Activated effector memory CD4-positive, alpha-beta T cell treated with Interleukin-2 at 50 U/mL for 16 hours (primary cell): ENCODE measurements around the gene CPD.
"Not testable (repeated sequence)": the region's sequence is repeated elsewhere in the genome, so short reads cannot be mapped to it uniquely, and the experiment has no call there.

Experiments used
- DNase-seq: peaks from one replicate; pipeline ENCODE4 v3.0.0-alpha.2; 2020

CPD gene

DNA sequence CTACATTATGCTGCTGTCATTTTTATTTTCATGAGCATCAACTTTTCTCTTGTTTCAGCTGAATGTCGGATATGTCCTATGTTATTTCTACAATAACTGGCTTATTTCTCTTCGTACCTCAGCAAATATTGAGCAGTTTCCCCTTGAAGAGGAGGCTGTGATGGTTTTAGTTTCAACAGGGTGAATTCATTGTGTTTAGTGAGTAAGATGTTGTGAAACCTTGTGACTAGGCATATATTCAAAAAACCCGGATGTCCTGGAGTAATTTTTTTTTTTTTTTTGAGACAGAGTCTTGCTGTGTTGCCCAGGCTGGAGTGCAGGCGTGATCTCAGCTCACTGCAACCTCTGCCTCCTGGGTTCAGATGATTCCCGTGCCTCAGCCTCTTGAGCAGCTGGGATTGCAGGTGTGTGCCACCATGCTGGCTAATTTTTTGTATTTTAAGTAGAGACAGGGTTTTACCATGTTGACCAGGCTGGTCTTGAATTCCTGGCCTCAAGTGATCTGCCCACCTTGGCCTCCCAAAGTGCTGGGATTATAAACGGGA, 11.1 kb downstream of the CPD start:
- no peak for DNase-seq

DNA sequence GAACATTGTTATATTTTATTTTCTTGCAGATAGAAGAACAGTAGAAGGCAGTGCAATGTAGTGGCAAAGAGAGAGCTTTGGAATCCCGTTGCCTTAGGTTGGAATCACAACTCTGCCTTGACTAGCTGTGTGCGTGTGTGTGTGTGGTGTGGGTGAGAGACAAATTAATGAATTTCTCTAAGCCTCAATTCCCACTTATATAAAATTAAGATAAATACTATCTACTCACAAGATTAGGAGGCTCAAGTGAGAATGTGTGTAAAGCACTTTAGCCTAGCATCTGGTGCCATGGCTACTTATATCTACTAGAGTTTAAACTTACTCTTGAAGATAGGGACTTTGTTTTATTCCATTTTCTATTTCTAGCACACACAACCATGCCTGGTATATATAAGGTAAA, 12.8 kb downstream of the CPD start:
- DNase-seq = no peak

DNA sequence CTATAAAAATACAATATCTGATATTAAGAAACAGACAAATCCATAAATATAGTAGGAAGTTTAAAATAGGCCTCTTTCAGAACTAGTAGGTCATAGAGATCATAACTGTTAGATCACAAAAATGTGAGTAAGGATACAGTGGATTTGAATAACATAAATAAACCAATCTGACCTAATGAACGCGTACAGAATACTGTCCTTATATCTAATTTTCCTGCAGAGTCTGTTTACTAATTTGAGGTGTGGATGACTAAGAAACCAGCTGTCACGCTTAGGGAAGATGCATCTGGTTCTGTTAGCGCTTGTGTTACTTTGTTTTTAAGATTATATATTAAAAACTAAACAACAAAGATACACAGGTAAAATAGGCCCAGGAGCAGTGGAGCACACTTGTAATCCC, 14.8 kb downstream of the CPD start:
- no peak for DNase-seq

DNA sequence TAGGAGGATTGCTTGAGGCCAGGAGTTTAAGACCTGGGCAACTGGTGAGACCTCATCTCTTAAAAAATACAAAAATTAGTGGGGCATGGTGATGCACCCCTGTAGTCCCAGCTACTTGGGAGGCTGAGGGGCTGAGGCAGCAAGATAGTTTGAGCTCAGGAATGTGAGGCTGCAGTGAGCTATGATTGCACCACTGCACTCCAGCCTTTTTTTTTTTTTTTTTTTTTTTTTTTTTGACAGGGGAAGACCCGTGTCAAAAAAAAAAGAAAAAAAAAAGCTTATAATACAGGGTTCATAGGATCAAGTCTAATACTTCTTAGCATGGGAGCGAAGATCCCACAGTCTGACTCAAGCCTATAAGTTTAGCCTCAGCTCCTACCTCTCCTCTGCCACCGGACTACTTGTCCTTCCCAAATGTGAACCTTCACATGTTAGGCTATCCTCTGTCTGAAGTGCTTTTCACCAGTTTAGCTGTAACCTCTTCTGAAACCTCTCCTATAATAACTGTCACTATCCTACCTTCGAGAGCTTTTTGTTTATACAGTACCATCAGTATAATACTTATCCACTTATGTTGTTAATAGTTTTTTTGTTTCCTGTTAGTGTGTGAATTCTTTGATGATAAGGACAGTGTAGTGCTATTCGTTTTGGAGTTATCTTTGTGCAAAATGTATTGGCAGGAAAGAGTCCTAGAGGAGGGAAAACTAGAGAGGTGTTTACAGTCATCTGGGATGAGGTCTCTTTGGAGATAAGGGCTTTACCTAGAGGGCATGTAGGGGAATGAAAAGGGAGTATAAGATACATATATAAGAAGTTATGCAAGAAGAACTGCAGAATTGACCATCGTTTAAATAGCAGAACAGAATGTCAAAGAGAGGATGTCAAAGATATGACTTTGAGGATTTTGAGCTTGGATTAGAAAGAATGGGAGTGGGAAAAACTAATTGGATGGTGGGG, 15.5 kb downstream of the CPD start:
- DNase-seq = no peak

DNA sequence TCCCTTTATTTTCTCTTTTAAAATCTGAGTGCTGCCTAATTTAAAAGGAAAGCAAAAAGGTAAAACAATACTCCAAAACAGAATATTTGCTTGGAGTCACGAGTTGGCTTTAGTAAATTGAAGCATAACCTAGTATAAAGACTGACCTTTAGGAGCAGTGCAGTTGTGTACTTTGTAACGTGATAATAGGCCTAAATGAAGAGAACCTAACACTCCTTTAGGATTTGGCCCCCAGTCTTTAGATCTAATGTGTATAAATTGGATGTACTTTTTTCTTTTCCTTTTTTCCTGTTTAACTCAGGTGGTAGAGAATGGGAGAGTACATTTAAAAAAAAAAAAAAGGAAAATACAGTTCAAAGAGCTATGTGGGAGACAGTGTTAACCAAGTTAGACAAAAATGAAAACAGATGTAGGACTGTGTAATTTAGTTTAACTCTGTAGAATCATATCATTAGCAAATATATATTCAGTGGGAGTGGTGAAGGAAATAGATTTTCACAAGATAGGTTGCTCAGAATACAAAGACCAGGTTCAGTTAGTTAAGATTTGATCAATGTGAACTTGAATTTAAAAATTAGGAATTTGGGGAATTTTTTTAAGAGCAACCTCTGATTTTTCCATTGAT, 16.8 kb downstream of the CPD start:
- no peak for DNase-seq

DNA sequence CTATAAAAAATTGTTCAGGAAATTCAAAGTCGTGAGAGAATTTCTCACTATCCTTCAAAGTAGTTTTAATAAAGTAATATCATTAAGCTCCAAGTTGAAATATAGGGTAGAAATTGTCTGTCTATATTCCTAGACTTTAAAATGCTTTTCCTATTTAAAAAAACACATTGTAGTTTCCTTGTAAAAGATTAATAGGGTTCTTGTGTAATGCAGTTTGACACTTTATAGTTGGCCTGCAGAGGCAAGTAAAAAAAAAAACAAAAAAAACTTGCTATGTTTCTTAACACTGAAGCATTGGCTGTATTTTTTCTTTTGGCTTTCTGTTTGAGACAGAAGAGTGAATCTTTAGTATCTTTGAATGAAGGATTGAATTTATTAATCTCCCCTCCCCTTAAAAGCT, 17.4 kb downstream of the CPD start:
- no peak for DNase-seq

DNA sequence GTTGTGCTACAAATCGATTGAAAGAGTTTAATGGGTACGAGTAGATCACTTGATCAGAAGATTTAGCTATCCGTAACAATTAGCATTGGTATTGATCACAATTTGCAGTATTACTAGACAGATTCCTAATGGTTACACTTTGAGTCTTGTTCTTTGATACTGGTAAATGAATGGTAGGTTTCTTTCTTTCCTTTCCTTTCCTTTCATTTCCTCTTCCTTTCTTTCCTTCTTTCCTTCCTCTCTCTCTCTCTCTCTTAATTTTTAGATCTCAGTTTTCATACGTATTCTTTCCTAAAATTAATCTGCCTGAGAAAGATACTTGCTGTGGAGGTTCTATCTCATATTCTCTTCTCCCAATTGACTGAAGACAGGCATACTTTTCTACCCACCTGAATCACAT, 17.9 kb downstream of the CPD start:
- no peak for DNase-seq

DNA sequence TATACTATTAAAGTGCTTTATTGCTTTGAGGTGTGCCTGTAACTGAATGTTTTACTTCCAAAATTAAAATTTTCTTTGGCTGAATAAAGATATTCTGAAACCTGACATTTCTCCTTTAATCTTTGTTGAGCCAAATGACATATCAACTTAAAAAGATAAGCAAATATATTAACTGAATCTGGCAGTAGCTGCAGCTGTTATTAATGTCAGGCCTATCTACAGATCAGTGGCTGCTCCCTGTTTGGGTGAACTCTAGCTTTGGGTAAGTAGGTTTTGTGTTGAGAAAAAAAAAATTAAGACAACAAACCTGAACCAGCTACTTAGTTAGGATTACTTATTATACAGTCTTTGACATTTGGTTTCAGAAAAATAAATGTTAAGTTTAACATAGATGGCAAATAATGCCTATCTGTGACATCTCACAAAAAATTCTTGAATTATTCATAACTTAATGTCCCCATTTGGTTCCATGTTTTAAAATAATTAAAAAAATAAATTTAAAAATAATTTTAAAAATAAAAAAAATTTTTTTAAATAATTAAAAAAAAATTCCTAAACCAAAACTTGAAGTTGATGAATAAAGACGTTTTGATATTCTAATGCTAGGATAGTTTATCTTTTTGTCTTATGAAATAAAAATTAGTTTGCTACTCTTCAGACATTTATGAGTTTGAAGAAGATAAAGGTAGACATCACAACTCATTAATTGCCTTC, 19.8 kb downstream of the CPD start:
- no peak for DNase-seq

DNA sequence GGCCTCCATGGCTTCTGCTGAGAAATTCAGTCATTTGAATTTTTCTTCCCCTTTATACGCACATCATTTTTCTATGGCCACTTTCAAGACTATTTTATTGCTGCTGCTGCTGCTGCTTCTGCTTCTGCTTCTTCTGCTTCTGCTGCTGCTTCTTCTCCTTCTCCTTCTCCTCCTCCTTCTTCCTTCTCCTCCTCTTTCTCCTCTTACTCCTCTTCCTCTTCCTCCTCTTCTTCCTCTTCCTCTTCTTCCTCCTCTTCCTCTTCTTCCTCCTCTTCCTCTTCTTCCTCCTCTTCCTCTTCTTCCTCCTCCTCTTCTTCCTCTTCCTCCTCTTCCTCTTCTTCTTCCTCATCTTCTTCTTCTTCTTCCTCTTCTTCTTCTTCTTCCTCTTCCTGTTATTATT, 22.4 kb downstream of the CPD start:
- DNase-seq = no peak

DNA sequence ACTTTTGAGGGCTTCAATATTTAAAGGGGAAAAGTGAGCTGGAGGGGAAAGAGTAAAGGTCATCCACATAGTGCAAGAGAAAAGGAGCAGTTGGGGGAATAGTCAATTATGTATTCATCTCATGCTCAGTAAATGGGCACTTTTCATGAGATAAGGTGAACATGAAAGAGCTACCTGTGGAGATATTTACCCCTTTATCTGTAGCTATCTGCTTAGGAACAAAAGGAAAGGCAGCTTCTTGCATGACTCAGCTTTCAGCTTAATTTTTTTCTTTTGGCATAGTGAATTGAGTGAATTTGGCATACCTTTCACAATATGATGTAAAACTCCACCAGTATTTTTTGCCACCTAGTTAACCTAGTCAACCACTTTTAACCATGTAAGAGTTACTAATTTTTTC, 26.4 kb downstream of the CPD start:
- DNase-seq = no peak

DNA sequence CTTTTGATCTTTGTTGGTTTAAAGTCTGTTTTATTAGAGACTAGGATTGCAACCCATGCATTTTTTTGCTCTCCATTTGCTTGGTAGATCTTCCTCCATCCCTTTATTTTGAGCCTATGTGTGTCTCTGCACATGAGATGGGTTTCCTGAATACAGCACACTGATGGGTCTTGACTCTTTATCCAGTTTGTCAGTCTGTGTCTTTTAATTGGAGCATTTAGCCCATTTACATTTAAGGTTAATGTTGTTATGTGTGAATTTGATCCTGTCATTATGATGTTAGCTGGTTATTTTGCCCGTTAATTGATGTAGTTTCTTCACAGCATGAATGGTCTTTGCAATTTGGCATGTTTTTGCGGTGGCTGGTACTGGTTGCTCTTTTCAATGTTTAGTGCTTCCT, 31.9 kb downstream of the CPD start:
- not testable (repeated sequence) for DNase-seq

DNA sequence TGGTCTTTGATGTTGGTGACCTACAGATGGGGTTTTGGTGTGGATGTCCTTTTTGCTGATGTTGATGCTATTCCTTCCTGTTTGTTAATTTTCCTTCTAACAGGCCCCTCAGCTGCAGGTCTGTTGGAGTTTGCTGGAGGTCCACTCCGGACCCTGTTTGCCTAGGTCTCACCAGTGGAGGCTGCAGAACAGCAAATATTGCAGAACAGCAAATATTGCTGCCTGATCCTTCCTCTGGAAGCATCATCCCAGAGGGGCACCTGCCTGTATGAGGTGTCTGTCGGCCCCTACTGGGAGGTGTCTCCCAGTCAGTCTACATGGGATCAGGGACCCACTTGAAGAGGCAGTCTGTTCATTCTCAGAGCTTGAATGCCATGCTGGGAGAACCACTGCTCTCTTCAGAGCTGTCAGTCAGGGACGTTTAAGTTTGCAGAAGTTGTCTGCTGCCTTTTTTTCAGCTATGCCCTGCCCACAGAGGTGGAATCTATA, 33.3 kb downstream of the CPD start:
- not testable (repeated sequence) for DNase-seq

DNA sequence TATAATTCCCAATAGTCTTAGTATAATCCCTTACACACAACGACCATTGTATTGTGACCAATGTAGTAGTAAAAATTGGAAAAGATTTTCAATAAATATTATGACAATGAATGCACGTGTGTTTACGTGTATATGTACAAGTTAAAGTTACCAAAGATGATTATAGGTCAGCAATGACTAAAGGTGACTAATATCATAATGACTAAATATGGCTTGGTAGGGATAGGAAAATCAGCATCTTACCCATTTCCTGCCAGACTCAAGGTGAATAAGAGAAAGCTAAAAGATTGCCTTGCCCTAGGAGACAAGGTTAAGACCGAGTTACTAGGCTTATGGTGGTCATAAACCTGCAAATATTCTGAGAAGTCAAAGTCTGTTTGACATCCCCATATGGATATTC, 34.4 kb downstream of the CPD start:
- no peak for DNase-seq

DNA sequence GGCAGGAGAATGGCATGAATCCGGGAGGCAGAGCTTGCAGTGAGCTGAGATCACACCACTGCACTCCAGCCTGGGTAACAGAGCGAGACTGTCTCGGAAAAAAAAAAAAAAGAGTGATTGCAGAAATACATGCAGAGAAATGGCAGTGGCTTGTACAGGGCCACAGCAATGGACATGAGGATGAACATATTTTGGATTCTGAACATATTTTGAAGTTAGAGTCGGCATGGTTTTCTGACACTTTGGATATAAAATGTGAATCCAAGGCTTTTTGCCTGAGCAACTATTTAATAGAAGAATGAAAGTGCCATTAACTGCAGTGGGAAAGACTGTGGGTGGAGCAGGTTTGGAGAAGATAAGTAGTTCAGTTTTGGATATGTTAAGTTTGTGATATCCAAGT, 35.8 kb downstream of the CPD start:
- no peak for DNase-seq

DNA sequence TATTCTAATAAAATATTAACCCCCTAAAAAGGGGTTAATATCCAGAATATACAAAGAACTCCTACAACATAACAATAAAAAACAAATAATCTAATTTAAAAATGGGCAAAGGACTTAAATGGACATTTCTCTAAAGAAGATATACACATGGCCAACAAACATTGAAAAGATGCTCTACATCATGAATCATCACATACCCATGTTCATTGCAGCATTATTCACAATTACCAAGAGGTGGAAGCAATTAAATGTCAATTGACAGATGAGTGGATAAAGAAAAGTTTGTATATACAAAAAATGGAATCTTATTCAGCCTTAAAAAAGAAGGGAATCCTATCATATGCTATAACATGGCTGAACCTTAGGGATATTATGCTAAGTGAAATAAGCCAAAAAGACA, 36.8 kb downstream of the CPD start:
- no peak for DNase-seq

DNA sequence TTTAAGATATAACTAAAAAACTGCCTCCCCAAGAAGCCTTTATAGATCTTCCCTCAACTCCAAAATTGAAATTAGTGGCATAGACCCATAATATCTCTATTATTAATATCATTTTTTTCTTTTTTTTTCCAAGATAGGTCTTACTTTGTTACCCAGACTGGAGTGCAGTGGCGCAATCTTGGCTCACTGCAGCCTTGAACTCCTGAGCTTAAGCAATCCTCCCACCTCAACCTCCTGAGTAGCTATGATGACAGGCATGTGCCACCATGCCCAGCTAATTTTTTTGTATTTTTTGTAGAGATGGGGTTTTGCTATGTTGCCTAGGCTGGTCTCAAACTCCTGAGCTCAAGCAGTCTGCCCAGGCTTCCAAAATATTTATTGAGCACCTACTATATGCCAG, 39.3 kb downstream of the CPD start:
- not testable (repeated sequence) for DNase-seq

DNA sequence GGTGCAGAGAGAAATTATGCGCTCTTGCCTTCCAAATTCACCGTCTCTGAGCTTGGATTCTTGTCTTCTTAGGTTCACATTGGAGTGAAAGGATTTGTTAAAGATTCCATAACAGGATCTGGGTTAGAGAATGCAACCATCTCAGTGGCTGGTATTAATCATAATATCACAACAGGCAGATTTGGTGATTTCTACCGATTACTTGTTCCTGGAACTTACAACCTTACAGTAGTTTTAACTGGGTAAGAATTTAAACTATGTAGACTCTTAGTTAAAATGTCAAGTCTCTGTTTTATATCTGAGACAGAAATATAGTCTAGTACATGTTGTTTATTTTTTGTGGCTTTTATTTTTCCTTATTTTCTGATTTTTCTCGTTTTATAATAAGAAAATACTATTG, 42.9 kb downstream of the CPD start:
- DNase-seq = no peak

DNA sequence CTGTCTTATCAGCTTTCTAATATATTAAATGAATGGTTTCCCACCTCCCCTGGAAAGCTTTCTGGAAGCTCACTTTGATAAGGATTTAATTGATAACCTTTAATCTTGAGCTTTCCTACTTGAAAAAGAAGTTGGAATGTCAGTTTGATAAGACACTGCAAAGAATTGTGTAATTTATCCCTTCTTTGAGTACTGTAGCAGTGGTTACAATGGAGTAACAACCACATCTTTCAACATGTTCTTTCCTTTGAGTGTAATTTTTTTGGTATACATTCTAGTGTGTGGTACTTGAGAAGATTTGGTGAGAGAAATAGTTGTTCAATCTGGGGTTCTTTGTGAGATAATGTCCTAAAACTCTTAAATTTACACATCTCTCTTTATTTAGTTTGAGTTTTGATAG, 43.4 kb downstream of the CPD start:
- no peak for DNase-seq

DNA sequence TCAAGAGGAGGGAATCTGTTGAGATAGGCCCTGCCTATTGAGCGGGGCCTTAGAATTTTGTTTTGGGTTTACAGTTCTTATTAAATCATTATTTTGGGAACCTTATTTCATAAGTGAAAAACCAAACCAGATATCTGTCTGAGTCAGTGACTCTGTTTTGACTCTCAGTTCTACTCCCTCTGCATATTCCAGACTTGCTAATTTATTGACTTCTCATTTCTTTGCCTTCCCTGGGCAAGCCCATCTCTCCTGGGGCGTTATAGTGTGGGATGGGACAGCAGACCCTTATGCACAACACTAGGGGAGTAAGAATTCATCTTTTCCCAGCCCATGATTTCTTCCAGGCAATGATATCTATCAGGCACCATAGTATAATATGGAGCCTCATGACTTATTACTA, 45.7 kb downstream of the CPD start:
- DNase-seq = no peak

DNA sequence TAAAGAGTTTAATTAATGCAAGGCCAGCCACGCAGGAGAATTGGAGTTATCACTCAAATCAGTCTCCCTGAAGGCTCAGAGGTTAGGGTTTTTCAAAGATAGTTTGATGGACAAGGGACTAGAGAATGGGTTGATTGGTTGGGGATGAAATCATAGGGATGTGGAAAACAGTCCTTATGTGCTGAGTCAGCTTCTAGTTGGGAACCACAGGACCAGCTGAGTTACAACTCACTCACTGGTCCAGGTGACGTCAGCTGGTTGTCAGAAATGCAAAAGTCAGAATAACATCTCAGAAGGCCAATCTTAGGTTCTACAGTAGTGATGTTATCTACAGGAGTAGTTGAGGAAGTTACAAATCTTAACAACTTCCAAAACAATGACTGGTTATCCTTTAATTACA, 47.6 kb downstream of the CPD start:
- no peak for DNase-seq

DNA sequence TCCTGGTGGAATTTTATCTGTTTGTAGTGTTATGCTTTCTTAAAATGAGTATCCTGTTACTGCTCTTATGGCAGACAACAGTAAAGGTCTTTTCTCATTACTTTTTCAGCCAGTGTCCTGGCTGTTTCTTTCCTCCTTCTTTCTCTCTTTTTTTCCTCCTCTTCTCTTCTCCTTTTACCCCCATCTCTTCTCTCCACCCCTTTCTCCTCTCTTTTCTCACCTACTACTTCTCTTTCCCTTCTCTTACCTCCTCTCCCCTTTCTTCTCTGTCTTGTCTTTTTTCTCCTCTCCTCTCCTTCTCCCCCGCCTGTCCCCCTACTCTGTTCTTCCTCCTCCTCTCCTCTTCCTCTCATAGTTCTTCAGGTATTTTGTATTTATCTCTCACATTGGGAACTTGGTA, 48.9 kb downstream of the CPD start:
- DNase-seq = no peak

DNA sequence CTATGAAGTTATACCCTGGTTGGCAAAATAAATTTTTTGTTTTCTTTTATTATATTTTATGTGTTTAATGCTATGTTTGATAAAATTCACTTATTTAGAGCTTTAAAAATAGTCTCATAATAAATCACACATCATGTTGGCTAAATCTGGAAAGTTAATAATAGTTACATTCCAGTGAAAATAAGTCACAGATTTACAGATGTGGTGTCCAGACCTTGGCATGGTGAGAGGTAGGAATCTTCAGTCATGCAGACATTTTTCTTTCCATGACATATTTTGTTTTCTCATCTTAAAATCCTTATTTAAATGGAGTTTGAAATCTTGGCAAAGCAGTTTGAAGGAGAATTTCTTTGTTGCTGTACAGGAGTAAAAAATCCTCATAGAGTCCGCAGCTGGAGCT, 50.4 kb downstream of the CPD start:
- DNase-seq = no peak

DNA sequence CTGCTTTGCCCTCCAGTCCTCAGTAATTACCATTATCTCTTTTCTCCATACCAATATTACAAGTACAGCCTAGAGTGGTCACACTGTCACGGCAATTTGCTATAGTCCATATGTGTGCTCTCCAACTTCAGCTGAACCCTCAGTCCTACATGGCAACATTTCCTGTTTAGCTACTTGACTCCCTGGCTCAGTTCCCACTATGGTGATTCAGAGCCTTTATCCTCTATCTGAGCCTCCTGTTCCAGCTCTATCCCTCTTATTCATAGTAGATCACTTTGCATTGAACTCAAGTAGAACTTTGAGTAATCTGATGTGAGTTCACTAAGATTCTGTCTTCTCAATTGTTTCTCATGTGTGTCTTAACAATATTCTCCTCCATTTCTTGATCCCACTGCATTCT, 54.8 kb downstream of the CPD start:
- no peak for DNase-seq

DNA sequence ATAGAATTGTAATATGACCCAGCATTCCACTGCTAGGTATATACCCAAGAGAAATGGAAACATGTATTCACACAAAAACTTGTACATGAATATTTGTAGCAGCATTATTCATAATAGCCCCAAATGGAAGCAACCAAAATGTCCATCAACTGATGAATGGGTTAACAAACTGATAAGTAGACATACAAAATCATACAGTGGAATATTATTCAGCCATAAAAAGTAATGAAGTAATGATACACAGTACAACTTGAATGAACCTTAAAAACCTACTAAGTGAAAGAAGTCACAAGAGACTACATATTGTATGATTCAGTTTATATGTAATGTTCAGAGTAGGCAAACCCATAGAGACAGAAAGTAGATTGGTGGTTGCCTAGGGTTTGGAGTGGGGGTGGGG, 58.0 kb downstream of the CPD start:
- DNase-seq = no peak
